ENCODE data around the gene DNAJC5G. TPM values are rescaled to one million over a fixed set of nuclear protein-coding genes. Genes with fewer than 3 reads are reported as not detected.

Gene DNAJC5G
- total RNA-seq, 4 donors from 2014 or later = 0.42 TPM; not detected in 3

DNA sequence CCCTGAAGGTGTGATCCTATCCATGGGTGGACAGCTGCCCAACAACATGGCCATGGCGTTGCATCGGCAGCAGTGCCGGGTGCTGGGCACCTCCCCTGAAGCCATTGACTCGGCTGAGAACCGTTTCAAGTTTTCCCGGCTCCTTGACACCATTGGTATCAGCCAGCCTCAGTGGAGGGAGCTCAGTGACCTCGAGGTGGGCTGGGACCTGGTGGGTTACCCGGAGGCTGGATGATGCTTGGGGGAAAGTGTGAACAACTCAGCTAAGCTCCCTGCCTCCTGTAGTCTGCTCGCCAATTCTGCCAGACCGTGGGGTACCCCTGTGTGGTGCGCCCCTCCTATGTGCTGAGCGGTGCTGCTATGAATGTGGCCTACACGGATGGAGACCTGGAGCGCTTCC is 41.9 kb upstream of the DNAJC5G start:
- no peaks in the 10 kb centered on the region for H3K4me1 ChIP-seq
- TF ChIP-seq, protein P1, sequence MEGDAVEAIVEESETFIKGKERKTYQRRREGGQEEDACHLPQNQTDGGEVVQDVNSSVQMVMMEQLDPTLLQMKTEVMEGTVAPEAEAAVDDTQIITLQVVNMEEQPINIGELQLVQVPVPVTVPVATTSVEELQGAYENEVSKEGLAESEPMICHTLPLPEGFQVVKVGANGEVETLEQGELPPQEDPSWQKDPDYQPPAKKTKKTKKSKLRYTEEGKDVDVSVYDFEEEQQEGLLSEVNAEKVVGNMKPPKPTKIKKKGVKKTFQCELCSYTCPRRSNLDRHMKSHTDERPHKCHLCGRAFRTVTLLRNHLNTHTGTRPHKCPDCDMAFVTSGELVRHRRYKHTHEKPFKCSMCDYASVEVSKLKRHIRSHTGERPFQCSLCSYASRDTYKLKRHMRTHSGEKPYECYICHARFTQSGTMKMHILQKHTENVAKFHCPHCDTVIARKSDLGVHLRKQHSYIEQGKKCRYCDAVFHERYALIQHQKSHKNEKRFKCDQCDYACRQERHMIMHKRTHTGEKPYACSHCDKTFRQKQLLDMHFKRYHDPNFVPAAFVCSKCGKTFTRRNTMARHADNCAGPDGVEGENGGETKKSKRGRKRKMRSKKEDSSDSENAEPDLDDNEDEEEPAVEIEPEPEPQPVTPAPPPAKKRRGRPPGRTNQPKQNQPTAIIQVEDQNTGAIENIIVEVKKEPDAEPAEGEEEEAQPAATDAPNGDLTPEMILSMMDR (IDR thresholded peaks at IDR 0.05) = no peak
- H3K27me3 ChIP-seq = no peaks in the 10 kb centered on the region
- peaks cover 88 to 100% (median 99%) of the 10 kb centered on the region in 4 donors for H3K36me3 ChIP-seq
- WGBS = no CpG with 5 or more reads among the region's 14 CpGs
- intact Hi-C loops (cut with DNase I) = no loop called here
- no peak overlapping the region for H3K4me3 ChIP-seq
- H3K9me3 ChIP-seq = no peaks in the 10 kb centered on the region
- no peak for DNase-seq (ENCODE audit: extremely low spot score)
- H3K27ac ChIP-seq (replicated peaks in 1 of 4) = no peak overlapping the region

DNA sequence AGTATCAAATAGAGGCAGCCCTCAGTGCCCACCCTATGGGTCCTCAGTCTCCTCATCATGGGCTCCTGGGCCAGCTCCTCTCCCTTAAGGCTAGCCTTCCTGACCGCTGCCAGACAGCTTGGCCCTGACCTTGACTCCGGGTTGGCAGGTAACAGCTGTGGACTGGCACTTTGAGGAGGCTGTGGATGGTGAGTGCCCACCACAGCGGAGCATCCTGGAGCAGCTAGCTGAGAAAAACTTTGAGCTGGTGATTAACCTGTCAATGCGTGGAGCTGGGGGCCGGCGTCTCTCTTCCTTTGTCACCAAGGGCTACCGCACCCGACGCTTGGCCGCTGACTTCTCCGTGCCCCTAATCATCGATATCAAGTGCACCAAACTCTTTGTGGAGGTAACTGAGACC is 39.1 kb upstream of the DNAJC5G start:
- Histone ChIP-seq H3K27ac (replicated peaks in 1 of 4) (no peak overlapping the region), H3K36me3 (peaks cover 95 to 100% (median 100%) of the 10 kb centered on the region in 4 donors), H3K4me3 (no peak overlapping the region), H3K4me1 (no peaks in the 10 kb centered on the region), H3K27me3 (no peaks in the 10 kb centered on the region), H3K9me3 (no peaks in the 10 kb centered on the region)
- TF ChIP-seq, protein P1 (IDR thresholded peaks at IDR 0.05) = no peak
- TF ChIP-seq POLR2A (IDR thresholded peaks at IDR 0.05; ENCODE audit: low read depth) (no peak), EP300 (IDR thresholded peaks at IDR 0.05) (no peak), POLR2AphosphoS5 (IDR thresholded peaks at IDR 0.05) (no peak)
- intact Hi-C loops (cut with DNase I) = no loop called here
- WGBS = 97% methylated on average over 6 of the region's 12 CpGs
- DNase-seq (ENCODE audit: extremely low spot score) = no peak

DNA sequence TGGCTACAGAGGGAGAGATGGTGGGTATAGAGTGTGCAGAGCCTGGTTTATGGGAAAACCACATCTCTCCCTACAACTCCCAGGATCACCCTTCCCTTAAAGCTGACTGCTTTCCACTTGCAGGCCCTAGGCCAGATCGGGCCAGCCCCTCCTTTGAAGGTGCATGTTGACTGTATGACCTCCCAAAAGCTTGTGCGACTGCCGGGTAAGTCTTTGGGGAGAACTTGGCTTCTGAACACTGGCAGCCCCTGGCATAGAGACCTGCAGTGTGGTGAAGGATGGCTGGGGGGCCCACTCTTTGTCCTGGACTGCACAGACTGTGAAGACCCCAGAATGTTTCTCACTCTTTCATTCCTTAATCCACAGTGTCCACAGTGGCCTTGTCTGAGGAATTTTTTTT is 38.6 kb upstream of the DNAJC5G start:
- H3K4me3 ChIP-seq = no peak overlapping the region
- DNase-seq (ENCODE audit: extremely low spot score) = no peak
- no peaks in the 10 kb centered on the region for H3K27me3 ChIP-seq
- H3K4me1 ChIP-seq = no peaks in the 10 kb centered on the region
- H3K9me3 ChIP-seq = no peaks in the 10 kb centered on the region
- 86% methylated on average over 3 of the region's 3 CpGs for WGBS
- no peak overlapping the region for H3K27ac ChIP-seq (replicated peaks in 1 of 4)
- TF ChIP-seq EP300 (IDR thresholded peaks at IDR 0.05) (no peak), POLR2AphosphoS5 (IDR thresholded peaks at IDR 0.05) (no peak), POLR2A (IDR thresholded peaks at IDR 0.05; ENCODE audit: low read depth) (no peak)
- TF ChIP-seq, protein P1 (IDR thresholded peaks at IDR 0.05) = no peak
- H3K36me3 ChIP-seq = peaks cover 95 to 100% (median 100%) of the 10 kb centered on the region in 4 donors
- intact Hi-C loops (cut with DNase I) = no loop called here

DNA sequence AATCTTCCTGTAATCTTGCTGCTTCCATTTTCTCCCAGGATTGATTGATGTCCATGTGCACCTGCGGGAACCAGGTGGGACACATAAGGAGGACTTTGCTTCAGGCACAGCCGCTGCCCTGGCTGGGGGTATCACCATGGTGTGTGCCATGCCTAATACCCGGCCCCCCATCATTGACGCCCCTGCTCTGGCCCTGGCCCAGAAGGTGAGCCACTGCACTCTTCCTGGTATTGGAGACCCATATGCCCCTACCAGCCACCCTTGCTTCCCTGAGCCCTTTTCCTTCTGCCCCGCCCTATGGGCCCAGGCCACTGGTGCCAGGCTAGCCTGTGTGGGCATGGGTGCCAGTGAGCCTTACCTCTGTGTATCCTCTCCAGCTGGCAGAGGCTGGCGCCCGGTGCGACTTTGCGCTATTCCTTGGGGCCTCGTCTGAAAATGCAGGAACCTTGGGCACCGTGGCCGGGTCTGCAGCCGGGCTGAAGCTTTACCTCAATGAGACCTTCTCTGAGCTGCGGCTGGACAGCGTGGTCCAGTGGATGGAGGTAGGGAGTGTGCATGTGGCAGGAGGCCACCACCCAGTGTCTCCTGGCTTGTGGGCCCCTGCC is 37.8 kb upstream of the DNAJC5G start:
- Histone ChIP-seq H3K27me3 (no peaks in the 10 kb centered on the region), H3K36me3 (peaks cover 90 to 100% (median 100%) of the 10 kb centered on the region in 4 donors), H3K4me3 (no peak overlapping the region), H3K27ac (replicated peaks in 1 of 4) (no peak overlapping the region), H3K4me1 (no peaks in the 10 kb centered on the region), H3K9me3 (no peaks in the 10 kb centered on the region)
- 90% methylated on average over 11 of the region's 15 CpGs for WGBS
- intact Hi-C loops (cut with DNase I) = no loop called here
- TF ChIP-seq EP300 (IDR thresholded peaks at IDR 0.05) (no peak), POLR2A (IDR thresholded peaks at IDR 0.05; ENCODE audit: low read depth) (no peak), POLR2AphosphoS5 (IDR thresholded peaks at IDR 0.05) (no peak)
- TF ChIP-seq, protein P1 (IDR thresholded peaks at IDR 0.05) = no peak
- no peak for DNase-seq (ENCODE audit: extremely low spot score)

DNA sequence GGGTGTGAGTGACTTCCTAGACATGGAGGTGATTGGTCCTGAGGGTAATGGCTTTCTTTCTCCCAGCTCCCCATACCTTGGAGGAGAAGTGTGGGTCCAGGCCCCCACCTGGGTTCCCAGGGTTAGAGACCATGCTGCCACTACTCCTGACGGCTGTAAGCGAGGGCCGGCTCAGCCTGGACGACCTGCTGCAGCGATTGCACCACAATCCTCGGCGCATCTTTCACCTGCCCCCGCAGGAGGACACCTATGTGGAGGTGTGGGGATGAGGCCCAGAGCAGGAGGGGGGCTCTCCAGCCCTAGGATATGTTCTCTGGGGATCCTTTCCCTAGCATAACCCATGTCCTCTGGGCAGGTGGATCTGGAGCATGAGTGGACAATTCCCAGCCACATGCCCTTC is 36.3 kb upstream of the DNAJC5G start:
- Histone ChIP-seq H3K27ac (replicated peaks in 1 of 4) (no peak overlapping the region), H3K4me3 (no peak overlapping the region), H3K36me3 (peaks cover 81 to 100% (median 100%) of the 10 kb centered on the region in 4 donors), H3K27me3 (no peaks in the 10 kb centered on the region), H3K4me1 (peaks cover 0 to 4% (median 0%) of the 10 kb centered on the region in 4 donors), H3K9me3 (no peaks in the 10 kb centered on the region)
- intact Hi-C loops (cut with DNase I) = no loop called here
- no peak for DNase-seq (ENCODE audit: extremely low spot score)
- TF ChIP-seq POLR2AphosphoS5 (IDR thresholded peaks at IDR 0.05) (no peak), POLR2A (IDR thresholded peaks at IDR 0.05; ENCODE audit: low read depth) (no peak)
- TF ChIP-seq, protein P1 (IDR thresholded peaks at IDR 0.05) = no peak
- 96% methylated on average over 8 of the region's 8 CpGs for WGBS
